NCI-H345 treated with DMSO at 0.1 percent for 48 hours (cell line): ENCODE data around the gene AGBL4.
"Not testable (repeated sequence)": the region's sequence is repeated elsewhere in the genome, so short reads cannot be mapped to it uniquely, and the experiment has no call there.

Experiments
- DNase-seq: peaks from one replicate; lab custom pipeline; 2025; ENCODE audit not compliant: unreplicated experiment; lab: John Stamatoyannopoulos, UW

The AGBL4 gene

DNA sequence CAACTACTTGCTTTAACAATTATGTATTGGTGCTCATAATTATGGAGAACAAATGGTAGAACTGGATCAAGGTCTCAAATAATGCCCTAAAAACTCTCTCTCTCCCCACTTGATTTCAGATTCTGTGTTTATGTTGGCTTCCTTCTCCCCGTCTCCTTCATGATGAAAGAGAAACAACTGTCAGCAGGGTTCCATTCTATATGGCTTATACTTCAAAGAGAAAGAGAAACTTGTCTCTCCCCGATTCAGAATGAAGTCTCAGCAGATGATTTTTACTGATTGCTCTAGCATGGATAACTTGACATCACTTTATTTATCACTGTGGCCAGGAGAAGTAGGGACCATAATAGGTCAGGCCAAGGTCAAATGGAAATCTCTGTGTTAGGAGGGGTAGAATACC is 575.6 kb downstream of the AGBL4 start:
- DNase-seq, result no peak

DNA sequence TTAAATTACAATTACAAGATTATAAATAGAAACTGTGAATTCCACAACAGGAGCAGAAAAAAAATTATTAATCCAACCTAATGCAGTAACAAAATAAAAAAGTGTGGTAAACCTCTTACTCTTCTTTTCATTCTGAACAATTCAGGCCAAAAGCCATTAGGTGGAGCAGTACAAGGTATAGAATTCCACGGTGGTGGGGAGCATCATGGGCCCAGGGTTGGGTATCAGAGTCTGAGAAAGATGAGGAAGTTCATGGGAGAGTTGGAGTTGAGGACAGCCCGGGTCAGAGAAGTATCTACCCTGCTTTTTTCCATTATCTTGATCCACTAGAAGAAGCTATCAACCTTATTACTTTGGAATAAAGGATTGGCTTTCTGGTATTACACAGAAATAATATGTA is 586.9 kb downstream of the AGBL4 start:
- no peak for DNase-seq

DNA sequence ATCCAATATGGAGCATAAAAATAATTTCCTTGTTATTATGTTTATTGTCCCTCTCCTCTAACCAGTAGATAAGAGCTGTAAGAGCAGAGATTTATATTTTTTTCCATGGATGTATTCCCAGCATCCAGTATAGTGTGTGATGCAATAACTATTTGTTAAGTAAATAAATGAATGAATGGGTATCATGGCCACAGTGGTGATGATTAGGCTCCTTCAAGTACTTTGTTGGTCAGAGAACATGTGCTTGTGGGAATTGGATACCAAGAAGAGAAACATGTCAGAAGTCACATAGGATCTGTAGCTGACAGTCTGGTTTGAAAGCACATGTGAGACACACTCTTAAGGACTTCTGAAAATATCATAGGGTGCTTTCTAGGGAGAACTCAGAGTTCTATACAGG is 588.5 kb downstream of the AGBL4 start:
- no peak for DNase-seq

DNA sequence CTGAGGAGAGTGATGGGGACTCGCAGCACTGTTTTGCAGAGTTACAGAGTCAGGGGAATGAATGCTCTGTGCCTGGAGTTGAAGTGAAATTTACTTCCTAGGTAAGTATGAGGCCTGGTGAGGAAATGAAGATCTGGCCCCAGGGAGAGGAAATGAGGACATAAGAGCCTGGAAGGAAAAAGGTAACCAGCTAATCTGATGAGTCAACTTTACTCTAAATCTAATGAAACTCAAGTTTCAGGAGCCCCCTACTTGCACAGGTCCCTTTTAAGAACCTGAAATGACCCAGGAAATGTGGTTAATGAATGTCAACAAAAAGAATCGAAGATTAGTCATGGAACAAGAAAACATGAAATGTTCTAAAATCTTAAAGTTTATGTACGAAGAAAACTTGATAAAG is 599.0 kb downstream of the AGBL4 start:
- no peak for DNase-seq

DNA sequence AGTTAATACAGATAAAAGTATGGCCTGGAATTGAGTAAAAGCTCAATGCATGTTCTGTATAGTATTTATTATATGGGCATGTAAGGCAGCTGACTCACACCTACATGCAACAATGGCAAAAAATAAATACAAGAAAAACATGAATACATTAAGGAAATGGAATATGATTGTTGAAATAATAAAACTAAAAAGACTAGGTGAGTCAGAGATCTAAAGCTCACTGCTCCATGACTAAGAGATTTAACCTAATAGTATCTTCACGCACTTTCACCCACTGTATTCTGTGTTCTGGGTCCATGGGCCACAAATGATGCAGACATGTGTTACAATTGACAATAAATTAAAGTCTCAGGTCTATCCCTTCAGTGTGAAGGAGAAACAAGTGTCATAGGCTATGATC is 607.0 kb downstream of the AGBL4 start:
- DNase-seq, result no peak

DNA sequence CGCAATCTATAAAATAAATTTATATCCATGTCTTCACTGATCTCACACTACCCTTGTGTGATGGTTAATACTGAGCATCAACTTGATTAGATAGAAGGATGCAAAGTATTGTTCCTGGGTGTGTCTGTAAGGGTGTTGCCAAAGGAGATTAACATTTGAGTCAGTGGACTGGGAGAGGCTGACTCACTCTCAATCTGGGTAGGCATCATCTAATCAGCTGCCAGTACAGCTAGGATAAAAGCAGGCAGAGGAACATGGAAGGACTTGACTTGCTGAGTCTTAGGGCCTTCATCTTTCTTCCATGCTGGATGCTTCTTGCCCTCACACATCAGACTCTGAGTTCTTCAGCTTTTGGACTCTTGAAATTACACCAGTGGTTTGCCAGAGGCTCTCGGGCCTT is 615.4 kb downstream of the AGBL4 start:
- DNase-seq, result no peak

DNA sequence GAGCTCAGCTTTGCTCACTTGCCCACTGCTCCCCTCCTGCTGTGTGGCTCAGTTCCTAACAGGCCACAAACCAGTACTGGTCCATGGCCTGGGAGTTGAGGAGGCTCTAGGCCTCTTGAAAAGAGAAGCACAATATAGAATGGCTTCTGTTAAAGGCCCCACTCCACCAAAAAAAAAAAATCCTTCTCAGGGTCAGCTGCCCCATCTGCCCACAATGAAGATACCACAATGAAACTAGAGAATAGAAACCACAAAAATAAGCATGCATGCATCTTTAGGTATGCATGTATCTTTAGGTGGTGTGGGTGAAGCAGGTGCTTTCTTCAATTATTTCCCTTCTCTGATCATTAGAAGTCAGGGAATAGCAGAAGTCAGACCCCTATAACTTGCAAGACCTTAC is 626.7 kb downstream of the AGBL4 start:
- no peak for DNase-seq

DNA sequence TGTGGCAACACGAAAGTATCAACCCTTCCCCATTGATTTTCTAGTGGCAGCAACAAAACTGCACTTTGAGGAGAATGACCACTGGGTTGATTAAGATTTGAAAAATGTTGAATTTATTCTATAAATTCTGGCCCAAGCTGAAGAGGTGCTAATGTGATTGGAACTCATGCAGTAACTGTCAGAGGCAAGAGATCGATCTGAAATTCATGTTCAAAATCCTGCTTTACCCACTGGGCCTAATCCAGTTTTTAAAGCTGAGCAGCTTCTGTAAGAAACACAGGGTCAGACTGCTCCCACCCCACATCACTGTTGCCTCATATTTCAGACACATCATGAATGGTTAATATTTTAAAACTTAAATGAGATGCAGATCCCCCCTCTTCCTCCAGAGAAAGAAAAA is 629.6 kb downstream of the AGBL4 start:
- DNase-seq, result no peak

DNA sequence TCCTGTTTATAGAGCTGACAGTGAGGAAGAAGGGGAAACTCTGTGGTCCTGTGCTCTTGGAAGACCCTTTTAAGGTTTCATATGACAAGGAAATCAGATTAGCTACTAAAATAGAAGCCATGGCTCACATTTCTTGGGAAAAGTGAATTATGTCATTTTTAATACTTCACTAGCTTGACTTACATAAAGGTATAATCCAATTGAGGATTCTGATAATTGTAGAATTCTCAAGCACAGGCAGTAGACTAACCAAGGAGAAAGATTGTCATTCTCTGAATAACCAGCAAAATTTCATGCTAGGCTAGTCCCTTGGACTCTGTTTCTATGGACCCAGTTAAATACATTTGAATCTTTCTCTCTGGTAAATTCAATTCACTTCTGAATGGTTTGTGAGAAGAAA is 634.1 kb downstream of the AGBL4 start:
- DNase-seq, result no peak

DNA sequence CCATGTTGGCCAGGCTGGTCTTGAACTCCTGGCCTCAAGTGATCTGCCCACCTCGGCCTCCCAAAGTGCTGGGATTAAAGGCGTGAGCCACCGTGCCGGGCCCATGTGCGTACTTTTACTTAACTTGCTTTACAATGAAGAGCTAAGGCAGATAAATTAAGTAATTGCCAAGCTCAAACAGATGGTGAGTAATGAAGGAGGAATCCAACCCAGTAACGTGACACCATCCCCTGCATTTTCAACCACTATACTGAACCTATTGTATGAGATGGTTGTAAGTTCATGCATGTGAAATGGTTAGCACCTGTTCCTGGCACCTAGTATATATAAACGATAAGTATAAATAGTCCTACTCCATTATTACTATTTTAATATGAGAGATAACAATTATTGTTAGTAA is 659.1 kb downstream of the AGBL4 start:
- DNase-seq, result no peak

DNA sequence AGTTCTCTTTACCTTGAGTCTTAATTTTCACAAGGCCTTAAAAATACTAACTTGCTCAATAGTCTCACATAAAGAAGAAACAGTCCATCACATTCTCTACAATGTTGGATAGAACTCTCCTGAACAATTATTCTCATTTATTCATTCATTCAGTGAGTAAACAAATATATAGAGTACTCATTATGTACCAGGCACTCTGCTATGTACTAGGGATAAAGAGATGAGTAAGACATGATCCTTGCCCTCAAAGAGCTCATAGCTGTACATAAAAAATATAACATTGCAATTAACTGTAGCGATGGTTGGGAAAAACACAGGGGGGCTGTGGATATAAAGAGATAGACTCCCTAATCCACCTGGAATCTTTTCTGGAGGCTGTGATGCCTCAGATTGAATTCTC is 660.1 kb downstream of the AGBL4 start:
- no peak for DNase-seq

DNA sequence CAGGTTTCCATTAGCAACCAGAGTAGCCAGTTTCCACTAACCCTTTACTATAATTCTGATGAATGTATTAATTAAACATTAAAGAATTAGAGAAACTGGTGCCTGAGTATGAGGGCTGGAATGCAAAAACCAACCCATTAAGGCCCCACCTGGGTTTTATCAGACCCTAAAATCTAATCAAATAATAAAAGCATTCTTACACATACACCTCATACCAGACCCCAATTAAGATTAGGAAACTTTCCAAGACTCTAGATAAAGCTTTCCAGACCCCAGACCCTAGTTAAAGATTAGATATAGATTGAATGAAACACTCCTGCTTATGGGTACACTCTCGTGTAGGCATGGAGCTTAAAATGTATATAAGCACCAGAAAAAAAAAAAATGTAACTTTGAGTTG is 665.7 kb downstream of the AGBL4 start:
- no peak for DNase-seq

DNA sequence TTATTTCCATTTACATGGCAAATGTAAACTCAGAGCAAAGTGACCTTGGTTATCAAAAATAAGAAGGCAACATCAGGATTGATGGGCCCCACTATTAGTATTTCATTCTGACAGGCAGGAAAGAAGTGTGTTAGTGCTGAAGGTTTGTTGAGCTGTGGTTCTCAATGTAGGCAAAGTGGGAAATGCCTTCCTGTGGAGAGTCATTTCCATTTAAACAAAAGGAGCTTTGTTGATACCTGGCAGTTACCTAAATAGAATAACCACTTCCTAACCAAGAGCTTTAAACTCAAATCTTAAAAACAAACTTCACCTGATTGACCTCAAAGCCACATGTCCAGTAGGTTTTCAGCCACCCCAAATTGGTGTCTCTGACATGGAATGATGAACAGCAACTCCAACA is 667.2 kb downstream of the AGBL4 start:
- no peak for DNase-seq

DNA sequence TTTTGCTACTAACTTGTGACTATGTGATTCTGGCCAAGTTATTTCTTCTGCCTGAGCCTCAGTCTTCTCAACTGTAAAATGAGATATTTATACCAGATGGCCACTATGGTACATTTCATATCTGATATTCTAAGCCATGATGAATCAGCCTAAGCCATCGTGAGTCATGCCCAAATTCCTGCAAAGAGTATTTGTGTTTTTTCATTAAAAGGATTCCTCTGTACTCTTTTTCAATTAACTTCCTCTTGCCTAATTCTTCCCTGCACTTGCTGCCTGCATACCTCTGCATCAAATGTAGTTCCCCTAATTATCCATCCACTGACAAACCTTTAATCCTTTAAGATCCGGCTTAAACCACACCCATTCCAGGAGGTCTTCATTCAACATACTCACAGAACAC is 672.0 kb downstream of the AGBL4 start:
- DNase-seq, result no peak

DNA sequence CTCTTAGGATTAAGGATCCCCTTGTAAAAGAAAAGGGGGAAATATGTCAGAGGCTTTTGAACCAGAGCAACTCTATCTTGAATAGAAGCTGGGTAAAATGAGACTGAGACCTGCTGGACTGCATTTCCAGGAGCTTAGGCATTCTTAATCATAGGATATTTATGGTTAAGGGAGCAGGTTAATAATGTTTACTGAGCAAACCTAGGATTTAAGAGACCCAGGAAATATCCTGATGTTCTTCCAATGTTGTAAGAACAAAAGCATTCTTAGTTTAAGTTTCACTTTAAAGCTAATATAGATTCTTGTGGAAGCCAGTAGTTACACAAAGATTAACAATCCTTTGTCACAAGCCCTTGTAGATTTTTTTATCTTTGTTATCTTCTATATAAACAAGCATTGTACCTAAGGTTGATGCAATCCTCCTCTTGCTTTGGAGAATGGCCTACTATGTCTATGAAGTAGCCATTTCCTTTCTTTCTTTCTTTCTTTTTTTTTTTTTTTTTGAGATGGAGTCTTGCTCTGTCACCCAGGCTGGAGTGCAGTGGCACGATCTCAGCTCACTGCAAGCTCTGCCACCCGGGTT is 676.9 kb downstream of the AGBL4 start:
- no peak for DNase-seq

DNA sequence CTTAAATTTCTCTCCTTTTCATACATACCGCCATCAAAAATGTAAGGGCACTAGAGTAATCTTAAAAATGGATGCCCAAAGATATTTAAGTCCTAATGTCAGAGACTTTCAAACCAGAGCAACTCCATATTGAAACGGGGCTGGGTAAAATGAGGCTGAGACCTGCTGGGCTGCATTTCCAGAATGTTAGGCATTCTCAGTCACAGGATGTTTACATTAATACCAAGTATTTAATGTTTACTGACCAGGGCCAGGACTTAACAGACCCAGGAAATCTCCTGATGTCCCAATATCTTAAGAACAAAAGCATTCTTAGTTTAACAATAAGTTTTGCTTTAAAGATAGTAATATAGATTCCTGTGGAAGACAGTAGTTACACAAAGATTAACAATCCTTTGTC is 683.2 kb downstream of the AGBL4 start:
- DNase-seq, result no peak

DNA sequence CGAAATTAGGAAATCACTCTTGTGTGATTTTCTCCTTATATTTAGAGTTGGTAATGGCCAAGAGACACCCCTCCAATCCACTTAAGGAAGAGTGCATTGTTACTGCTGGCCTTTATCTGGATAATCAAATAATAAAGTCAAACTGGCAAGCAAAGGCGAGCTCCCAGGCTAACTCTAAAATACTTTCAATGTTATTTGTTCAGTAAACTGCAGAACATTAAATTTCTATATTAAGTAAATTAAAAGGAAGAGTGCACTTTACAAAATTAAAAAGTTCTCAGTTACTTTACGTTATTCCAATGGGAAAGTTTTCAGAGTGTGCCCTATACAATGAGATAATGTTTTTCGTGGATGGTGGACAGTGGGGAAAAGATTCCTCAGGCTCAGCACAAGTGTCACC is 684.7 kb downstream of the AGBL4 start:
- no peak for DNase-seq

DNA sequence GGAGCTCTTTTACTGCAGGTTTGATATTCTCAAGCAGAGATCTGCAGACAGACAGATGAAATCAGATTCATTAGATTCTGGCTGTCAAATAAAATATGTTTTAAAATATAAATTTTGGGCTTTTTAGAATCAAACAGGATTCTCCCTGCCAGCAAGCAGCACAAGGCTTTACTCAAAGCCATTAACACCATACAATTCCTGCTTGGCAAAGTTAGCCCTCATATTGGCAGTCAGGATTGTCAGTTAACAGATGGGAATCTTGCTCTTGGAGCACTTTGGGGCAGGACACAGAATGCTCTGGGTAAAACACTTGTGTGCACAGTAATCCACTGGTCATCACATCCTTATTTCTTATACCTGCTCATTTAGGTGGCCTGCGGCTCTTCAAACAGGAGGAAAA is 686.5 kb downstream of the AGBL4 start:
- no peak for DNase-seq

DNA sequence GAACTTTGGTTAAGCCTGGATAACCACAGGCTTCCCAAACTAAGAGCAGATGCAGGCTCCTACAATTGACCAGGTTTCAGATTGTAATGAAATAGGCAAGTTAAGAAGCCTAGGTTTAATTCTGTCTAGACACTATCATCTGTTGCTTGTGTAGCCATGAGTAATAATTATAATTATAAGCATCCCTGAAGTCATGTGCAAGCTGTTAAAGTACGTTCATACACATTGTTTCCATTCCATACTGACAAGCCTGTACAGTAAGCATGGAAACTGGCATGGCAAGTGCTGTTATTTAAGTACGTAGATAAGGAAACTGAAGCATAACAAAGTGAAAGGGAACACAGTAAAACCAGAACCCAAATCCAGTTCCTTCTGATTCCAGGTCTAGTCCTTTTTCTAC is 689.8 kb downstream of the AGBL4 start:
- DNase-seq, result no peak

DNA sequence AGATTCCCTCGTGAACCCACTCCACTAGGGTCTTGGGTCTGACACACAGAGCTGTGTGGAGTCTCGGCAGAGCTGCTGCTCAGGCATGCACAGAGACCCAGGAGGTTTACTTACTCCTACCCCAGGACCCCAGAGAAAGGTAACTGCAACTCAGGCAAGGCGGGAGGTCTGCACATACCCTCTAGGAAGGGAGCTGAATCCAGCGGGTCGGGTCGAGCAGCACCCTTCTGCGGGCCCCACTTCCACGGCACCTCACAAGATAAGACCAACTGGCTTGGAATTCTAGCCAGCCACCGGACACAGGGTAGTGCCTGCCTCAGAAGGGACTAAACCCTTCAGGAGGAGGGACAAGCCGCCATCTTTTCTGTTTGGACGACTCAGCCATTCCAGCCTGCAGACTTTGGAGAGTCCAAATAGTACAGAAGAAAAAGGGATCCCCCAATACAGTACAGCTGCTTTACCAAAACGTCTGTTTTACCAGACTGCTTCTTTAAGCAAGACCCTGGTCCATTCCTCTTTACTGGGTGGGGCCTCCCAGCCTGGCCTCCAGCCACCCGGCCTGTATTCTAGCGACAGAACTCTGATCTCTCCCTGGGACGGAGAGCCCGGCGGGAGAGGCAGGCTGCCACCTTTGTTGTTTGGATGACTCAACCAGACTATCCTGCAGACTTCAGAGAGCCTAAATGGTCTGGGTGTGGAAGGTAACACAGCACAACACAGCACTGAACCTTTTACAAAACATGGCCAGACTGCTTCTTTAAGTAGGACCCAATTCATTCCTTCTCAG is 692.5 kb downstream of the AGBL4 start:
- DNase-seq, result no peak

DNA sequence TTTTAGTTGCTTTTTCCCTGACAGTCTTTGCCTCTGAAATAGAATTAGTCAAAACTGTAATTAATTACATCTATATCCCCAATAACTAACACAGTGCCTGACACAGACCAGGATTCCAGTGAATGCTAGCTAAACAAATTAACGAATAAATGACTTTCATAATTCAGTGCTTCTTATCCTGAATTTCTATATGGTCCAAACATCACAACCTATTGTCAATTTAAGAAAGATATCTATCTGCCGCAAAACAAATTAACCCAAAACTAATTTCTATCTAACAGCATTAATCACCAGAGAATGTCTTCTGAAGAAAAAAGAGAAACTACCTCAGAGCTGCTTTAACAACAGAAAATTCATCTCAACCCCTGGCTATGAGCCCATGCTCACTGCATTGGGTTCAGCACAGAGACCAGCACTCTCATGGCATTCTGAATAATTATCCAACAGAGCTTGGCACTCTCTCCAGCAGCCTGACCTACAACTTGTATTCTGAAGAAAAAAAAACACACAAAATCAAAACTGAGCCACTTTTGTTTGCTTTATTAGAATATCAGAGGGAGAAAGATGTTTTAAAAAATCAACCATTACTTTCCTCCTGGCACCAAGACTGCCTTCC is 699.7 kb downstream of the AGBL4 start:
- DNase-seq, result no peak

DNA sequence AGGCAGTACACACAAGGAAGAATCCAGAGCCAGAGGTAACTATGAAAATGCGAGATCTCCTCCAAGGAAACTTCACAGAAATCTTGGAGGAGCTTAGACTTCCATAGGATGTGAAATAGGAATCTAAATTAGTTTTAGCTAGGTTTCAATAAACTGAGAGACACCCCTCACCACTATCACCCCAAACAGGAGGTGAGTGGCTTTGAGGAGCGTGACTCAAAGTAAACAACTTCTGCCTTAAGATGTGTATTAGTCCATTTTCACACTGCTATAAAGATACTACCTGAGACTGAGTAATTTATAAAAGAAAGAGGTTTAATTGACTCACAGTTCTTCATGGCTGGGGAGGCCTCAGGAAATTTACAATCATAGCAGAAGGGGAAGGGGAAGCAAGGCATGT is 703.3 kb downstream of the AGBL4 start:
- DNase-seq, result not testable (repeated sequence)
